ENCODE measurements around the gene APOC4.
A peak's percentile ranks its signal among the peaks of the same experiment; 100 is the strongest.
"Not testable (repeated sequence)": the region's sequence is repeated elsewhere in the genome, so short reads cannot be mapped to it uniquely, and the experiment has no call there.

Gene APOC4

DNA sequence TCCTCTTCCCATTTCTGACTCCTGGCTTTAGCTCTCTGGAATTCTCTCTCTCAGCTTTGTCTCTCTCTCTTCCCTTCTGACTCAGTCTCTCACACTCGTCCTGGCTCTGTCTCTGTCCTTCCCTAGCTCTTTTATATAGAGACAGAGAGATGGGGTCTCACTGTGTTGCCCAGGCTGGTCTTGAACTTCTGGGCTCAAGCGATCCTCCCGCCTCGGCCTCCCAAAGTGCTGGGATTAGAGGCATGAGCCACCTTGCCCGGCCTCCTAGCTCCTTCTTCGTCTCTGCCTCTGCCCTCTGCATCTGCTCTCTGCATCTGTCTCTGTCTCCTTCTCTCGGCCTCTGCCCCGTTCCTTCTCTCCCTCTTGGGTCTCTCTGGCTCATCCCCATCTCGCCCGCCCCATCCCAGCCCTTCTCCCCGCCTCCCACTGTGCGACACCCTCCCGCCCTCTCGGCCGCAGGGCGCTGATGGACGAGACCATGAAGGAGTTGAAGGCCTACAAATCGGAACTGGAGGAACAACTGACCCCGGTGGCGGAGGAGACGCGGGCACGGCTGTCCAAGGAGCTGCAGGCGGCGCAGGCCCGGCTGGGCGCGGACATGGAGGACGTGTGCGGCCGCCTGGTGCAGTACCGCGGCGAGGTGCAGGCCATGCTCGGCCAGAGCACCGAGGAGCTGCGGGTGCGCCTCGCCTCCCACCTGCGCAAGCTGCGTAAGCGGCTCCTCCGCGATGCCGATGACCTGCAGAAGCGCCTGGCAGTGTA lies 33.8 kb upstream of the APOC4 start:
- H3K4me3 ChIP-seq (ENCODE audit: low read depth, low read length) = no peak overlapping the region
- in situ Hi-C loops (cut with HindIII; ENCODE audit: low sequenced_read_pairs) = no loop called here
- TF ChIP-seq, protein P1, sequence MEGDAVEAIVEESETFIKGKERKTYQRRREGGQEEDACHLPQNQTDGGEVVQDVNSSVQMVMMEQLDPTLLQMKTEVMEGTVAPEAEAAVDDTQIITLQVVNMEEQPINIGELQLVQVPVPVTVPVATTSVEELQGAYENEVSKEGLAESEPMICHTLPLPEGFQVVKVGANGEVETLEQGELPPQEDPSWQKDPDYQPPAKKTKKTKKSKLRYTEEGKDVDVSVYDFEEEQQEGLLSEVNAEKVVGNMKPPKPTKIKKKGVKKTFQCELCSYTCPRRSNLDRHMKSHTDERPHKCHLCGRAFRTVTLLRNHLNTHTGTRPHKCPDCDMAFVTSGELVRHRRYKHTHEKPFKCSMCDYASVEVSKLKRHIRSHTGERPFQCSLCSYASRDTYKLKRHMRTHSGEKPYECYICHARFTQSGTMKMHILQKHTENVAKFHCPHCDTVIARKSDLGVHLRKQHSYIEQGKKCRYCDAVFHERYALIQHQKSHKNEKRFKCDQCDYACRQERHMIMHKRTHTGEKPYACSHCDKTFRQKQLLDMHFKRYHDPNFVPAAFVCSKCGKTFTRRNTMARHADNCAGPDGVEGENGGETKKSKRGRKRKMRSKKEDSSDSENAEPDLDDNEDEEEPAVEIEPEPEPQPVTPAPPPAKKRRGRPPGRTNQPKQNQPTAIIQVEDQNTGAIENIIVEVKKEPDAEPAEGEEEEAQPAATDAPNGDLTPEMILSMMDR (IDR thresholded peaks at IDR 0.05; ENCODE audit: low read depth, low read length) = no peak
- no peak for DNase-seq (ENCODE audit: low read depth, low spot score)

DNA sequence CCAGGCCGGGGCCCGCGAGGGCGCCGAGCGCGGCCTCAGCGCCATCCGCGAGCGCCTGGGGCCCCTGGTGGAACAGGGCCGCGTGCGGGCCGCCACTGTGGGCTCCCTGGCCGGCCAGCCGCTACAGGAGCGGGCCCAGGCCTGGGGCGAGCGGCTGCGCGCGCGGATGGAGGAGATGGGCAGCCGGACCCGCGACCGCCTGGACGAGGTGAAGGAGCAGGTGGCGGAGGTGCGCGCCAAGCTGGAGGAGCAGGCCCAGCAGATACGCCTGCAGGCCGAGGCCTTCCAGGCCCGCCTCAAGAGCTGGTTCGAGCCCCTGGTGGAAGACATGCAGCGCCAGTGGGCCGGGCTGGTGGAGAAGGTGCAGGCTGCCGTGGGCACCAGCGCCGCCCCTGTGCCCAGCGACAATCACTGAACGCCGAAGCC lies 33.2 kb upstream of the APOC4 start:
- TF ChIP-seq, protein P1 (IDR thresholded peaks at IDR 0.05; ENCODE audit: low read depth, low read length) = no peak
- DNase-seq (ENCODE audit: low read depth, low spot score) = no peak
- no peak overlapping the region for H3K4me3 ChIP-seq (ENCODE audit: low read depth, low read length)
- in situ Hi-C loops (cut with HindIII; ENCODE audit: low sequenced_read_pairs) = no loop called here

DNA sequence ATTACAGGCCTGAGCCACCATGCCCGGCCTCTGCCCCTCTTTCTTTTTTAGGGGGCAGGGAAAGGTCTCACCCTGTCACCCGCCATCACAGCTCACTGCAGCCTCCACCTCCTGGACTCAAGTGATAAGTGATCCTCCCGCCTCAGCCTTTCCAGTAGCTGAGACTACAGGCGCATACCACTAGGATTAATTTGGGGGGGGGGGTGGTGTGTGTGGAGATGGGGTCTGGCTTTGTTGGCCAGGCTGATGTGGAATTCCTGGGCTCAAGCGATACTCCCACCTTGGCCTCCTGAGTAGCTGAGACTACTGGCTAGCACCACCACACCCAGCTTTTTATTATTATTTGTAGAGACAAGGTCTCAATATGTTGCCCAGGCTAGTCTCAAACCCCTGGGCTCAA lies 32.3 kb upstream of the APOC4 start:
- in situ Hi-C loops (cut with HindIII; ENCODE audit: low sequenced_read_pairs) = no loop called here
- TF ChIP-seq, protein P1 (IDR thresholded peaks at IDR 0.05; ENCODE audit: low read depth, low read length) = no peak

DNA sequence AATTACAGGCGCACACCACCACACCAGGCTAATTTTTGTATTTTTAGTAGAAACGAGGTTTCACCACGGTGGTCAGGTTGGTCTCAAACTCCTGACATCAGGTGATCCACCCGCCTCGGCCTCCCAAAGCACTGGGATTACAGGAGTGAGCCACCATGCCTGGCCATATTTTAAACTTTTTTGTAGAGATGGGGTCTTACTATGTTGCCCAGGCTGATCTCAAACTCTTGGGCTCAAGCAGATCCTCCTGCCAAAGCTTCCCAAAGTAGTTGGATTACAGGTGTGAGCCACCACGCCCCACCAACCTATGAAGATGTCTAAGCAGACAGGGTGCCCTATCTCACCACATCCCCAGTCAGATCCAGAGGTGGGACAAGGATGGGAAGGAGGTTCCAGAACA lies 30.1 kb upstream of the APOC4 start:
- H3K4me3 ChIP-seq (ENCODE audit: low read depth, low read length); in situ Hi-C loops (cut with HindIII; ENCODE audit: low sequenced_read_pairs); DNase-seq (ENCODE audit: low read depth, low spot score): not testable (repeated sequence)

More for the DNA sequence above, 32.3 kb upstream of the APOC4 start:
- no peak for DNase-seq (ENCODE audit: low read depth, low spot score)
- H3K4me3 ChIP-seq (ENCODE audit: low read depth, low read length) = no peak overlapping the region

DNA sequence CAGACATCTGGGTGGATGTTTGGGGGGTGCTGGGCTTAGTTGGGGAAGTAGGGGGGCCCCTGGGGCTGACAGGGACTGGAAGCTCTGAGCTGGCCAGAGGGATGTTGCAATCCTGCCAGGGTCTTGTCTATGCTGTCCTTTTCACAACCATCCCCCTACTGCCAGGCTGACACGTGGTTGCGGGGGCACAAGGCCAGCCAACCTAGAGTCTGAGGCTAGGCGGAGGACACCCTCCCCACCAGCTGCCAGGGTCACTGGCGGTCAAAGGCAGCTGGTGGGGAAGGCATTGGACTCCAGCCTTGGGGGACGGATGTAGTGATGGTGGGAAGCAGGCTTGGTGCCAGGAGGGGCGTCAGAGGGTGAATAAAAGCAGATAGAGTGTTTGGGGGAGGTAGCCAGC lies 29.2 kb upstream of the APOC4 start:
- H3K4me3 ChIP-seq (ENCODE audit: low read depth, low read length) = no peak overlapping the region
- DNase-seq (ENCODE audit: low read depth, low spot score) = no peak
- TF ChIP-seq, protein P1 (IDR thresholded peaks at IDR 0.05; ENCODE audit: low read depth, low read length) = no peak
- in situ Hi-C loops (cut with HindIII; ENCODE audit: low sequenced_read_pairs) = no loop called here

DNA sequence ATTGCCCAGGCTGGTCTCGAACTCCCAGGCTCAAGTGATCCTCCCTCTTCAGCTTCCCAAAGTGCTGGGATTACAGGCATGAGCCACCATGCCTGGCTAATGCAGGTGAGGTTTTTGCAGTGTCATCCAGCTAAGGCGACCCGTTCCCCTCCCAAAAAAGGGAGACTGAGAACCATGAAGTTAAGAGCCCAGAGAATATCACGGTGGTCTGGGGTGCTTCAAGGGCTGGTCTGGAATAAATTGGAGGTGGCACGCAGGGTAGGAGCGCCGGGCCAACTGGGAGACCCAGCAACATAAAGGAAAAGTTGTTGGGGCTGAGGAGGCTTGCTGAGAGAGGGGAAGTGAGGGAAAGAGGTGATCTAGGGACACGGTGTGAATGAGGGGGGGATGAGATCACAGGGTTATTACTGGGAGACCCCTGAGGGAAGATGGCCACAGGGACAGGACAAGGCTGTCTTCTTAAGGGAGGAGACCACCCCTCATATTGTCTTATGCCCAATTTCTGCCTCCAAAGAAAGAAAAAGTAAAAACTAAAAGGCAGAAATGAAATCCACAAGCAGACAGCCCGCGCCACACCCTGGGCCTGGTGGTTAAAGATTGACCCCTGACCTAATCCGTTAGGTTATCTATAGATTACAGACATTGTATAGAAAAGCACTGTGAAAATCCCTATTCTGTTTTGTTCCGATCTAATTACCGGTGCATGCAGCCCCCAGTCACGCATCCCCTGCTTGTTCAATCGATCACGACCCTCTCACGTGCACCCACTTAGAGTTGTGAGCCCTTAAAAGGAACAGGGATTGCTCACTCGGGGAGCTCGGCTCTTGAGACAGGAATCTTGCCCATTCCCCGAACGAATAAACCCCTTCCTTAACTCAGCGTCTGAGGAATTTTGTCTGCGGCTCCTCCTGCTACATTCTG lies 28.3 kb upstream of the APOC4 start:
- H3K4me3 ChIP-seq (ENCODE audit: low read depth, low read length); DNase-seq (ENCODE audit: low read depth, low spot score); in situ Hi-C loops (cut with HindIII; ENCODE audit: low sequenced_read_pairs): not testable (repeated sequence)

DNA sequence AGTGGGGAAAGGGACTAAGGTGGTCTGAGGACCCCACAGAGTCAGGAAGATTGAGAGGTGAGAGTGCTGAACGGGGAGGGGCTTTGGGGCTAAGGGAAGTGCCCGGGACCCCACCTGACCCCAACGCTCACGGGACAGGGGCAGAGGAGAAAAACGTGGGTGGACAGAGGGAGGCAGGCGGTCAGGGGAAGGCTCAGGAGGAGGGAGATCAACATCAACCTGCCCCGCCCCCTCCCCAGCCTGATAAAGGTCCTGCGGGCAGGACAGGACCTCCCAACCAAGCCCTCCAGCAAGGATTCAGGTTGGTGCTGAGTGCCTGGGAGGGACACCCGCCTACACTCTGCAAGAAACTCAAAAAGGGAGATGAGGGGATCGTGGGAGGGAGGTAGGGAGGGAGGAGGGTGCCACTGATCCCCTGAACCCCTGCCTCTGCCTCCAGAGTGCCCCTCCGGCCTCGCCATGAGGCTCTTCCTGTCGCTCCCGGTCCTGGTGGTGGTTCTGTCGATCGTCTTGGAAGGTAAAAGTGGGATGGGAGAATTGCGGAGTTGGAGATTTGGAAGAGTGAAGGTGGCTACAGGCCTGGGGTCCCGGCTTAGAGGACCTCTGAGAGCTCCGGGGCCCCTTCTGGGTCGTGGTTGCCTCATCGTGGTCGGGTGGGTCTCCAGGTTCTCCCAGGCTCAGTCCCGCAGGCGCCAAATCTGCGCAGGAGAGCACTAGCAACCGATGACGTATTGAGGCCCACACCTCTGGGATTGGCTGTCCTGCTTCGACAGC lies 27.4 kb upstream of the APOC4 start, which contains the start of gene APOC1:
Gene APOC1, plus strand, starts transcription at position 176 of the 774 bp plus-strand sequence. Its CDS starts 284 bp downstream, at position 460.
- peak within 1 kb of the TSS; percentile 53 for H3K4me3 ChIP-seq (ENCODE audit: low read depth, low read length)
- in situ Hi-C loops (cut with HindIII; ENCODE audit: low sequenced_read_pairs) = not testable (repeated sequence)
- DNase-seq (ENCODE audit: low read depth, low spot score) = peak; percentile 81
